Right lobe of liver (tissue), 6 donors: ENCODE data around the gene PTPRU. TPM values are rescaled to one million over a fixed set of nuclear protein-coding genes. Genes with fewer than 3 reads are reported as not detected.

Source experiments
- ATAC-seq, 4 donors: fragments of 200-7000 bp; cut with Tn5 transposase; one replicate each; pipeline ENCODE4 v1.9.1; 2020; ENCODE audit warnings: mild to moderate bottlenecking in 4 of 4, moderate library complexity in 4 of 4
- DNase-seq, 3 donors: peaks; one replicate each; pipeline ENCODE4 v3.0.0-alpha.2; 2020
- H3K27ac ChIP-seq, 3 donors: fragments of 200-600 bp; one replicate each; pipeline ENCODE4 v1.8.0; 2022
- H3K27me3 ChIP-seq, 2 donors: fragments of 200-600 bp; one replicate each; pipeline ENCODE4 v1.8.0; 2022
- H3K36me3 ChIP-seq, 4 donors: fragments of 200-600 bp; sonication (generic) in 1 of 4; one replicate each; pipeline versions ENCODE4 v1.5.1 to v1.8.0; 2017 to 2022; ENCODE audit warnings: control low read depth in 1 of 4
- H3K4me1 ChIP-seq, 4 donors: fragments of 200-600 bp; sonication (generic) in 1 of 4; one replicate each; pipeline versions ENCODE4 v1.5.1 to v1.8.0; 2017 to 2022; ENCODE audit warnings: control low read depth in 1 of 4
- H3K4me3 ChIP-seq, 3 donors: fragments of 200-600 bp; one replicate each; pipeline ENCODE4 v1.8.0; 2022
- H3K9me3 ChIP-seq, 4 donors: fragments of 200-600 bp; sonication (generic) in 1 of 4; one replicate each; pipeline versions ENCODE4 v1.5.1 to v1.8.0; 2017 to 2022; ENCODE audit warnings: control low read depth in 1 of 4
- CTCF ChIP-seq, 4 donors: fragments of 200-600 bp in 3 of 4; fragments of 450-650 bp in 1 of 4; IDR thresholded peaks; one replicate each; pipeline versions ENCODE4 v1.5.1 to v1.8.0; 2016 to 2022; ENCODE audit warnings: antibody characterized with exemption in 4 of 4, mild to moderate bottlenecking in 2 of 4
- POLR2A ChIP-seq: fragments of 450-650 bp; IDR thresholded peaks from one replicate; pipeline ENCODE4 v1.6.1; 2017; ENCODE audit warnings: antibody characterized with exemption, mild to moderate bottlenecking
- WGBS: methylation state at CpG from one replicate; pipeline ENCODE4 v1.1.6; 2018; ENCODE audit warnings: low coverage, low lambda C conversion rate; ENCODE audit not compliant: insufficient coverage; ENCODE audit errors: missing lambda C conversion rate; 5-methylcytosine and 5-hydroxymethylcytosine counted together
- intact Hi-C, 2 donors: fragments of 100-400 bp; cut with DNase I; formaldehyde crosslinking; loops; one replicate each; pipeline versions ENCODE4 v1.11.2 to v1.14.1; 2022
- total RNA-seq, 6 experiments: library from RNA; depleted of rRNA in 2 of 6; stranded (reverse); fragments of >200 nt in 2 of 6; fragmentation: NEBNext Ultra II Directional in 3 of 6; extraction: Animal tissue kit (Norgen Biotek cat#: 25700) in 3 of 6; gene quantifications; one replicate each; pipeline versions ENCODE4 v1.1.0 to v1.2.4, GENCODE V29; 2016 to 2023
- donor health status: DM: no; HTN: yes; CAD: no.
- donor health status: DM: no; HTN: no; CAD: no.
- donor health status: DM: no; HTN: no; CAD: no.
- donor health status: DM: no; HTN: yes; CAD: no.
- donor health status: DM: no; HTN: yes; CAD: no.

Gene PTPRU
- total RNA-seq, 6 experiments from 2014 or later: 4.8 to 22.3 (median 14.5) TPM

- TF ChIP-seq POLR2A (no peak), CTCF (IDR thresholded peaks at IDR 0.05) (no peak)
- H3K4me3 ChIP-seq: no peak overlapping the region
- DNase-seq (no peak), ATAC-seq (no peak)
- intact Hi-C loops: no loop called here
- no peaks in the 10 kb centered on the region for H3K4me1 ChIP-seq
- H3K27ac ChIP-seq: no peak overlapping the region
- H3K36me3 ChIP-seq: no peaks in the 10 kb centered on the region
- H3K9me3 ChIP-seq: no peaks in the 10 kb centered on the region
- 71% methylated on average over 4 of the region's 4 CpGs for WGBS
- no peaks in the 10 kb centered on the region for H3K27me3 ChIP-seq
Measured at GRCh38 chr1:29362764-29363163, 126.4 kb downstream of the PTPRU start.

GRCh38 chr1:29363536-29363935, 127.2 kb downstream of the PTPRU start:
- no peak for TF ChIP-seq CTCF (IDR thresholded peaks at IDR 0.05)
- no peak for TF ChIP-seq POLR2A
- Histone ChIP-seq H3K27me3 (no peaks in the 10 kb centered on the region), H3K9me3 (no peaks in the 10 kb centered on the region), H3K4me3 (no peak overlapping the region), H3K4me1 (no peaks in the 10 kb centered on the region), H3K27ac (no peak overlapping the region), H3K36me3 (no peaks in the 10 kb centered on the region)
- intact Hi-C loops: no loop called here
- ATAC-seq (no peak), DNase-seq (peak in 1 of 3 donors; percentile 28)
- WGBS: 40% methylated on average over 1 of the region's 6 CpGs

GRCh38 chr1:29364101-29364678, 127.9 kb downstream of the PTPRU start:
- H3K9me3 ChIP-seq: no peaks in the 10 kb centered on the region
- no peak for ATAC-seq
- no peak overlapping the region for H3K4me3 ChIP-seq
- H3K27ac ChIP-seq: no peak overlapping the region
- WGBS: 72% methylated on average over 4 of the region's 6 CpGs
- DNase-seq: peak in 1 of 3 donors; percentile 13
- intact Hi-C loops: no loop called here
- no peaks in the 10 kb centered on the region for H3K27me3 ChIP-seq
- no peaks in the 10 kb centered on the region for H3K36me3 ChIP-seq
- no peaks in the 10 kb centered on the region for H3K4me1 ChIP-seq
- TF ChIP-seq CTCF (IDR thresholded peaks at IDR 0.05): no peak
- no peak for TF ChIP-seq POLR2A

- Histone ChIP-seq H3K4me1 (no peaks in the 10 kb centered on the region), H3K9me3 (no peaks in the 10 kb centered on the region), H3K4me3 (no peak overlapping the region), H3K36me3 (no peaks in the 10 kb centered on the region), H3K27me3 (no peaks in the 10 kb centered on the region), H3K27ac (no peak overlapping the region)
- 77% methylated on average over 8 of the region's 11 CpGs for WGBS
- intact Hi-C loops: no loop called here
- DNase-seq: peak in 1 of 3 donors; percentile 16
- no peak for ATAC-seq
- TF ChIP-seq POLR2A (no peak), CTCF (IDR thresholded peaks at IDR 0.05) (no peak)
Measured at GRCh38 chr1:29365906-29366670, 129.8 kb downstream of the PTPRU start.
